GM19452 (cell line): ENCODE results near the gene ABLIM1.

Source experiments
- ATAC-seq: cut with Tn5 transposase; IDR thresholded peaks from one replicate; pipeline ENCODE4 v1.9.1; 2021; ENCODE audit not compliant: unreplicated experiment

The ABLIM1 gene

DNA sequence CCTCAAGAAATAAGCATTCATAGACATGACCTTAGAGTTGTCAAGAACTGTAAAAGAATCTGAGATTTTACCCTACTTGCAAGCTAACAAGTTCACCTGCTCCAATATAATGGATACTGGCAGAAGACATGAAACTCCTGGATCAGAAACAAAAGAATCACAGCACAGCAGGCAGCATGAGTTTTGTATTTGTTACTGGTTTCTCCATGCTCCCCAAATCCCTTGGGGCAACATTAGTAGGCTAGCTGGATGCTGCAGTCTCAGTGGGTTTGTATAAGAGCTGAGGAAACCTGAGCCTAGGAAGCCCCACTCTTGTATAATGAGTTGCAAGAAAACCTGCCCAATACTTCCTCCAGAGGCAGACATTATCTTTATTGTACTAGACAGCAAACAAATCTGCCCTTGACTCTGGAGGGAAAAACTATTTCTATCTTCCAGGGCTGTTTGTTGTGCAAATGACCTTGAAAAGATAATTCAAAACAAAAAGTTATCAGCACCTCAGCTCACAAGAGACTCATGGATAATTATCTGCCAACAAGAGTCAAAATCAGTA lies 64.8 kb downstream of the ABLIM1 start:
- no peak for ATAC-seq

DNA sequence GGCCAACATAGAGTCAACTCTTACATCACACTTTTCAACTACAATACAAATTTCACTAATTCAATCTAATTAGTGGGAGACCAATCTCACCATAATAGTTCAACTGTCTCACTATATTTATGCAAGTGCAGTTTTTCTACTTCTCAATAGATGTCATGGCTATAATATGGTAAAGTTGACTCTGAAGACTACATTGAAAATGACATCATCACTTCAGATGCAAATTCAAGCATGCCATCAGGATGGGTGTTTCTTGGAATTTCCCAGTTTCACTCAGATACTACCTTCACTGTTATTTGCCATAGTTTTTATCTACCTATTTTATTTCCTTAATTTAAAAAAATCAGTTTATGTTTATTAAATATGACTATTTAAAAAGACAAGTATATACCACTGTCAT lies 67.1 kb downstream of the ABLIM1 start:
- ATAC-seq: no peak

DNA sequence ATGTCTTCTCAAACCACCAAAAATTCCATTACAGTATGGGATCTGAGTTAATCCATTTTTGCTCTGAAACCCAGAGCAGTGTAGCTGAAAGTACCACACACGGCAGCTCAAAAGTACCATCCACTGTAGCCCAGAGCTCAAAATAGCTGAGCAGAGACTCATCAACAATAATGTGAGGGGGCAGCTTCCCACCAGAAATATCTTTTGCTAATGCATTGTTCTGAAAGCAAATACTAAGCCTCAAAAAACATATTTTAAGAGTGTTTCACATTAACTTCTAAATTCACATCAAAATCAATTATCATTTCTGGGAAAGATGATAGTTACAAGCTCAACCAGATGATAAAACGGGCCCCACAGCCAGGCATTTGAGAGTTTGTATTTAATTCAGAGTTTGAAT lies 73.7 kb downstream of the ABLIM1 start:
- no peak for ATAC-seq

DNA sequence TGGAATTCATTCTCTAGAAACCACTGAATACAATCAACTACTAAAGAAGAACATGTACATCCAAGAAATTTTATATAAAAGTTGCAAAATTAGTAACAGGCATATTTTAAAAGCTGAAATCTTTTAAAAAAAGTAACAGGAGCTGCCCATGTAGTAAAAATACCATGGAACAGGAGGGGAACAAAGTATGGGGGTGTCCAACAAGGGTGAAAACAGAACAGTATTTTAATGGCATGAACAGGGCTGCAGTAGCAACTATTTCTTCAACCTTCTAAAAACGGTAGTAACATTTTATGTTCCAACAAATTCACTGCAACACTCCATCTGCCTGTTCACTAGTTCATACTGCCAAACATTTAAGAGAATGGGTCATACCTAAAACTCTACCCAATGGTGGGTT lies 77.0 kb downstream of the ABLIM1 start:
- ATAC-seq: no peak

DNA sequence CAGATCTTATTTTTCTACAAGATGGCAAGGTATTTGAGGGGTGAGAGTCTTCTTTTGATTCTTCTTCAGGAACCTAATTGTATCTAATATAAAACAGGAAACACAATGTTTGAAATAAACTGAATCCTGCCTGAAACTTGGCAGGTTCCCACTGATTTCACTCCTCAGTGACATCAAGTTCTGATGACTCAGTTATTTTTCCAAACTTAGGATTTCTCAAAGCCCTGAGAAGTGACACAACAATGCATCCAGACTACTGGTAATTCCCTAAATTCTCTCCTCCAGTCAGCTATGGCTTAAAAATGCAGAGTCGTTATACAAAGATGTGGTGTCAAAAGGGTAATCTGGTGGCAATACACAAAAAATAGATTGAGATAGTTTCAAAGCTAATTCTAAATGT lies 80.9 kb downstream of the ABLIM1 start:
- no peak for ATAC-seq

DNA sequence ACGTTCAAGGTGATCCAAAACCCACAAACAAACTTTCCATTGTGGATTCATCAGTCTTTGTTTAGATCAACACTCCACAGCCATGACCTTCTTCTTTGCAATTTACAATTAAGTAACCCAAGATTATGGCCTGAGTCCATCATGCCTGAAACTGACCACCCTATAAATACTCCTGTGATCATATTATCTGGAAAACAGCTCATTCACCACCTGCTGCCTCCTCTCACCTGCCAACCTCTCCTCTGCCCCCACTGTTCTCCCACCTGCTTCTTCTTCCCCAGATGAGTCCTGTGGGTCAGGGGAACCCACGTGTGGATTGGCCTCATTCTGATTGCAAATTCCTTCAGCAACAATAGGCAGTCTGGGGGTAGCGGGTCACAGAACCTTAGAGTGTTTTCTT lies 81.4 kb downstream of the ABLIM1 start:
- ATAC-seq: no peak

DNA sequence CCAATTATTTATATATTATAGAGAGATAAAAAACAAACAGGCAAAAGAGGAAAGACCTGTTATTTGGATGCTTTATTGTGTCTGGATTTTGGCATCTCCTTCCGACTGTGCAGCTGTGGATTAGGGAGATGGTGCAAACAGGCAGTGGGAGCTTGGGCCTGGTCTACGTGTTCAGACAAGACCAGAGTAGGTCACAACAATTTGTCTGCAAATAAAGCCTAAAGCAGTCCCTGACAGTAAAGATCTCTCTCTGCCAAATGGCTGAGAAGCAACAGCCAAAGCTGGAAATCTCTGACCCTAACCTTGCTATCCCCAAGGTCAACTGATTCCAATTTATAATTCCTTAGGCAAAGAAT lies 82.0 kb downstream of the ABLIM1 start:
- ATAC-seq: no peak

DNA sequence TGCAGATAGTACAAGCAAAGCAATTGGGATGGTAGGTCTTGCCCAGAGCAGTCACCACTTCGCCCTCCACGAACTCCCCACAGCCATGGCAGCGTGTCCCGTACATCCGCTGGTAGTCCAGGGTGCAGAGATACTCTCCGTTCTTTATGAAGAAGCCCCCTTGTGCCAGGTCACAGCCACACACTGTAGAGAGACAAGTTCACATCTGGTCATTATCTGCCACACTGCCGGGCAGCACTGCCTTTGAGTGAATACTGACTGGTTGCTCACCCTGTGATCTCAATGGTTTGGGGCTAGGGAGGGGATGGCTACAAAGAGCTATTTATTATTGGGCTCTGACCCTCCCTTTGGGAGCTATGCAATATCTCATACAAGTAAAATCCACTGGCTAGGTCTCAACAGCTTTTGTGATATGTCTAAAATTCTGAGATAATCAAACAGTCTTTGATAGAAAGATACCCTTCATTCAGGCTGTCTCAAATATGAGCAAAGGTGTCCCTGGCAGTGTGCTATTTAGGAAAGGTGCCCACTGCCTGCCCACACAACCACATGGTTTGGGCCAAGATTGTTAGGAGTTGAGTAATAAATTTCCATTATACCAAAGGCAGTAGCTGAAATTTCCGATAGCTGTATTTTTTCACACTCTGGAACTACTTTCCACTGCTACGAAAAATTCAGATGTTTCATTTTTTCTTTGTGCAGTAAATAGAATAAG lies 82.5 kb downstream of the ABLIM1 start:
- ATAC-seq: no peak

DNA sequence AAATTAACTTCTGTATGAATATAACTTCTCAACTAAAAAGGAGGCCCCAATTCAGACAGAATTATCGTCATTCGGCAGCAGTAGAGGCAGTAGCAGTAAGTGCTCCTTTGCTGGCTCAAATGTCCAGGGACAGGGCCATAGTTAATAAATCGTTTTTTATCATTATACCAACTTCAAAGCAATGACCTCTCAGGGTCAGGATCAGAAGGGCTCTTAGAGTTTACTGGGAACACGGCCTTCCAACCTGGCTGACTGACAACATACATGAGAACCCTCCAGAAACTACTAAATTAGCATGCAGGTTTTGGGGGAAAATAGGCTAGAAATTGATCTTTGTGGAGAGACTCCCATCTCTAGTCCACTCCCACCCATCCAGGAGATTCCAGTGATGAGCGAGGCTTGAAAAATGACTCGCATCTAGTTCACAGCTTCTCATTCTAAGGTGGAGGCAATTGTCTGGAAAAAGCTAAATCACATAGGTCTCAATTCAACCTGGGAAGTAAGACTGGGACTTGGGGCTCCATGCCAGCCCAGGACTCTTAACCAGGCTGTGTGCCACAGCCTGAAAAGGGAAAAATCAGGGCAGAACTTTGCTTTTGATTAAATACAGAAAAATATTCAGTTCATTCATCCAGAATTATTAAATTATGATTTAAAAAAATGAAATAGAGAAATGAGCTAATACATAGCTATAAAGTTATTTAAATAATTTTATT lies 84.6 kb downstream of the ABLIM1 start:
- no peak for ATAC-seq

DNA sequence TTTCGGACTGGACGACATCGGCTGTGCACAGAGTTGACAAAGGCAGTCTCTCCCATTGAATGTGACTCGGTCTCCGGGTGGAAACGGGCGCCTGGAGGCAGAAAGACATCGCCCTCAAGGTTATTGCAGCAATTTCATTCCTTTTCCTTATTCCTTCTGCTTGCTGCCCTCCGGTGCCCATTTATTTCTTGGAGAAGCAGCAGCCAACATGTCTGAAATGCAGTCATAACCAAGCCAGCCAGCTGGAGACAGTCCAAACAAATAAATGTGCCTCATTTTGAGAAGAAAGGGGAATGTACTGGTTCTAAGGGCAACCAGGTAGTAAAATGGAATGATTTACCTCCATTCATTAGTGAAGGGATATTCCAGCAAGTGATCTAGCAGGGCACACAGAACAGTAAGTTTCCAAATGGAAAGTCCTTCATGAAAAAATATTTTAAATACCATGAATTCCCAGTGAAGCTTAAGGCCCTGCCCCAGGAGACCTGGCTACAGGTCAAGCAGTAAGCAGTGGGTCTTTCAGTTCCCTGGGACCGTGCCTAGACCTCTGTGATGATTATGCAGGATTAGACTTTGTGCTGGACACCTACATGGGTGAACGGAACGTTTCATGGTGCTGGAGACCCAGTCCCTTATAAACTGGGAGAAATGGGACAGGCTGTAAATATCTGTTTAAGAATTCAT lies 86.6 kb downstream of the ABLIM1 start:
- no peak for ATAC-seq

DNA sequence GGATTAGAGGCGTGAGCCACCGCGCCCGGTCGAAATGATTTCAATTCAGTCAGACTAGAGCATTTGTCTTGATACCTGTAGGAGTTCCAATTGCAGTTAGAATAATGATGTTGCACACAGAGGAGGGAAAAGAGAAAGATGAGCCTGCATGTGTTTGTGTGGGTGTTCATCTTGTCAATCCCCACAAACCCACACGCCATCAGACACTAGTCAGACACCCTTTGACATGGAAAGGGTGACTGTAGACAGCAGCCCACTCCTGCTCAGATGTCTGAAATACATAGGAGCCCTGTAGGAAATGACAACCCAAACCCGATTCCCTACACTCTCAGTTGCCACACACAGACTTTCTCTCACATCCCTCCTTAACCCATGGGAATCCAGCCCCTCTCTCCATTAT lies 92.0 kb downstream of the ABLIM1 start:
- no peak for ATAC-seq

DNA sequence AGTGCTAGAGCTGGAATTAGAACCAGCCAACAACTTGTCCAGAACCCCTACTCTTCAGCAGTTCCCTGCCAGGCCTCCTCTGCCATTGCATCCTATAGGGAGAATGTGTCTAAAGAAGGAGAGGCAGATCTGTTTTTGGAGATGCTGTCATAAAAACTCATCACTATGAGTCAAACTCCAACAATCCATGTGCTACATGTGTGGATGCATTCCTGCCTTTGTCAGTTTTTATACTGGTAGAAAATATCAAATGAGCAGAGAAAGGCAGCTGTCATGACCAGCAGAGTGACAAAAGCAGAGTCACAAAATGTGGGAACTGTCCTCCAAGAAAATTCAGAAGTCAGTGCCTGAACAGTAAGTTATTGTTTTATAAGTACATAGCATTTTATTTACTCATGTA lies 93.0 kb downstream of the ABLIM1 start:
- ATAC-seq: no peak

DNA sequence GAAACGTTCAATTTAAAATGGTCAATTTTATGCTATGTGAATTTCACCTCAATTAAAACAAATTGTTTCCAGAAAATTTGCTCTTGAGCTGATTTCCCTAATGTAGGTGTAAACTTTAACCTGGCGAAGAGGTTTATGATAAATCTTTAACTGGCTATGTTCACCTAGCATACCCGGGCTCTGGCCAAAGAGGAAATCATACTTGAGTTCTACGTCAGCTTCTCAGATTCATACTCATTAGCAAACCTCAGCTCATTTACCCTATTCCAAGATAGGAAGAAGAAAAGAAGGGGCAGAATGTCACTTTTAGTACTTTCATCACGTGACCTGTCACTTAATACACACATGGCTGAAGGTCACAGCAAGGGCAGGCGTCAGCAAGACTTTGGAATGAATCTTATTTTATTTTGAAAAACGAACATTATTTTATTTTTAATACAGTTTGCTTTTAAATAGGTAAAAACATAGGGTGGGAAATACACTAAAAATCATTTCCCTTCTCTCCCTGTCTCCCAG lies 97.0 kb downstream of the ABLIM1 start:
- ATAC-seq: no peak

DNA sequence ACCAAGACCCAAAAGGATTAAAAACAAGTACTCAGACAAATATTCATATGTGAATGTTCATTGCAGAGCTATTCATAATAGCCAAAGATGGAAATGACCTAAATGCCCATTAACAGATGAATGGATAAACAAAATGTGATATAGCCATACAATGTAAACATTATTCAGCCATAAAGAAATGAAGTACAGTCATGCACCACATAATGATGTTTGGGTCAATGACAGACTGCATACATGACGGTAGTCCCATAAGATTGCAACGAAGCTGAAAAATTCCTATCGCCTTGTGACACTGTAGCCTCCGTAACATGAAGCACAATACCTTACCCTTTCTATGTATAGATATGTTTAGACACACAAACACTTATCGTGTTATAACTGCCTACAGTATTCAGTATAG lies 97.9 kb downstream of the ABLIM1 start:
- ATAC-seq: no peak

DNA sequence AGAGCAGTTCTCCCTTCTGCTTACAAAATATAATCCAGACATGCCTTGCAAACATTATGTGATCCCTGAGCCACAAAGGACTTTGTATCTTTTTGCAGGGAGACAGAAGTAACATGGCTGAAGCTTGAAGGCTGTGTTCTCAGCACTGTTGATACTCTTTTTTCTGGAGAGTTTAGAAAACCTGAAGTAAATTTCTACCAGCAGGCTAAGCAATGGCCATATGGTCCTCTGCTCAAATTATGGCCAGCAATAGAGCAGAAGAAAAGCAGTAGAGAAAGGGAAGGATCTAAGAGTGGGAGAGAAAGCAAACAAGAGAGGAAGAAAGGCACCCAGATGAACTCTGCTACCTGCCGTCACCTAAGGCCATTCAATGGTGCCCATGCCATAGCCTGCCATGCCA lies 98.4 kb downstream of the ABLIM1 start:
- no peak for ATAC-seq

DNA sequence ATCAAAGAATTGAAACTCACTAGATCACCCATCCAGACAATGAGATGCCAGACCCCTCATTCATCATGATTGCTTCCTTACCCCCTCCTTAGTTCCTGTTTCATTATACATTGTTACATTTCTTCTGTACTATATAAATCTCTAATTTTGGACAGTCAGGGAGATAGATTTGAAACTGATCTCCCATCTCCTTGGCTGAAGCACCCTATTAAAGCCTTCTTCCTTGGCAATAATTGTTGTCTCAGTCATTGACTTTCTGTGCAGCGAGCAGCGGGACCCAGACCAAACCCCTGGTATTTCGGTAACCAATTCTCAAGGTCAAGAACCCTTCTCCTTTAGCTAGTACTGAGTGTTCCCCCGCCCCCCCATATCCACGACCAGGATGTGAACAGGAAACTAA lies 100.2 kb downstream of the ABLIM1 start:
- no peak for ATAC-seq

DNA sequence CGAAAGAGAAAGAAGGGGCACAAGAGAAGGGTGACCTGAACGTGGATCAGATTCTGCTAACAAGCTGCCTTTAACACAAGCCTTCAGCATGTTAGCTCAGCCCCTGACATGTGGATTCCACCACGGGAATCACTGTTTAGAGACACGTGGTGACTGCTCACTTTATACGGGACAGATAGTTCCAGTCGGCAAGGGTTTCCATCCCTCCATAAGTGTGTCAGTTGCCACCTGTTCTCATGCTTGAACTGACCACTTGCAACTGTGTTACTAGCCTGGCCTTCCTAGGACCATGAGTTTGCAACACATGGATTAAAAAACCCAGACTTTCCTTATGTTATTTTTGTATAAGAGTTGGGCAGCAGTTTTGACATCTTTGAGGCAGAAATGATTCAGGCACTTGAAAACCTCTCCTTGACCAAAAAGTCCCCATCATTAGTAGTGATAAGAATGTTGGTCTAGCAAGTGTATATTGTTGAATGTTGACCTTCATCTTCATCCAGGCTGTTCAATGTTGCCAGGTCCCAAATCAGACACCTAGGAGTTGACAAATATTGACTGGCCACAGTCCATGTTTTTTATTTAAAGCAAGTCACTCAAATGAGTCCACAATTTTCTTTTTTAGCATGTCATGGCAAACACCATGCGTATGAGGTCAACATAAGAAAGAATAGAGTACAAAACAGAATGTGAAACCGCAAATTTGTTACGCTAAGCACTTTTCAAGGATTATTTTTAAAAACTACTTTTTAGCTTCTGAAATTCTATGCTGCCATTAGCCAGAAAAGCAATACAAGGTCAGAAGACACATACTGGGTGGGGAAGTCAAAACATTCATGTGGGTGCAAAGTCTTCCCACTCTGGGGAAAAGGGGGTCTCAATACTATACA lies 101.6 kb downstream of the ABLIM1 start:
- ATAC-seq: no peak

DNA sequence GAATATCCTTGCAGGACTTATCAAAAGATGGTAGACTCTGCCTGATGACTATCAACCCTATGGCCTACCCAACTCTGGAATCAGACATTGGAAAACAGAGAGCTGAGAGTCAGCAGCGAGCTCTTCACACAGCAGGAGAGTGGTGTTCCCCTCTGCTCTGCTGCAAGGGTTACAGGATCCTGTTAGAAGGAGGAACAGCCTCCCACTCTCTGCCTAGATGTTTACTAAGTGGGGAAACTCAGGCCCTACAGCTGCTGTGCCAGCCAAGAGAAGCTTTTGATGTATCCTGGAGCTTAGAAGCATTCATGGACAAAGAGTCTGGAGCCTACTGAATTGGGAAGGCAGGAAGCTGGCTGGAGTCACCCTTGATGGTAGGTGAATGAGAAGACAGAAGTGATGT lies 104.6 kb downstream of the ABLIM1 start:
- ATAC-seq: no peak

DNA sequence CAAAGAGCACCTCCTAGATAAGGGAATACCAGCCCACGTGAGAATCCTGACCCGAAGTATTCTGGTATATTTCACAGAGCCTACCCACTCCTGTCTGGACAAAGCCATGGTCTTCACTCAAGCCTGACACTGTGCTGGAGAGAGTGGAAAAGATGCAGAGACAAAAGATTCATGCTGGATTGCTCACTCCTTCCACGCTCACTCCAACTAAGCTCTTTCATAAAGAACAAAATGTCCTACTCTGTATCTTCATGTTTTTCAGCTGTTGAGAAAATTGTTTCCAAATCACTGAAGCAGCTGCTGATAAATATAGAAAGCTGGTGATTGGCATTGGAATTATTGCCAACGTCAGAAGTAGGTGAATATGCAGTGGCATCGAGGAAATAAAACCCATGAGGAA lies 106.0 kb downstream of the ABLIM1 start:
- no peak for ATAC-seq

DNA sequence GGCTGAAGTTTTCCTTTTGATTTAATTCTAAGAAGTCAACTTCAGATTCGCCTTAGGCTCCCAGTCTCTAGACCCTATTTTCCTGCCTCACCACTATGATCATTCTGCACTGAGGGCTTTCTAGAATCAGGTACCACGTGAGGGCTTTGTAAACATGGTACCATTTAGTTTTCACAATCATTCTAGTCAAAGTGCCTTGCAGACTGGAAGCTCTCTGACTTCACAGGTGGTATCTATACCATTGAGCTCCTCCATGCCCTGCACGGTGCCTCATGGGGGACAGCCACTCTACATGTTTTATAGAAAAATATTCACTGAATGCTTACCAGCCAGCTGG lies 106.5 kb downstream of the ABLIM1 start:
- no peak for ATAC-seq
